Measurements from ENCODE around the gene TSKU.

- TF ChIP-seq GATA2 (IDR thresholded peaks at IDR 0.05; ENCODE audit: low read depth, low read length) (no peak), GATA3 (IDR thresholded peaks at IDR 0.05; ENCODE audit: low read depth, low read length) (no peak)
Observed at GRCh38 chr11:76831686-76832310, 48.6 kb downstream of the TSKU start.

Measured in SH-SY5Y (cell line).